ELF-1 (cell line): ENCODE results near the gene PPP1R37.

Experiments used
- DNase-seq: peaks from one replicate; pipeline ENCODE4 v3.0.0-alpha.2; 2016; ENCODE audit warnings: low read depth, low spot score

PPP1R37 gene

DNA sequence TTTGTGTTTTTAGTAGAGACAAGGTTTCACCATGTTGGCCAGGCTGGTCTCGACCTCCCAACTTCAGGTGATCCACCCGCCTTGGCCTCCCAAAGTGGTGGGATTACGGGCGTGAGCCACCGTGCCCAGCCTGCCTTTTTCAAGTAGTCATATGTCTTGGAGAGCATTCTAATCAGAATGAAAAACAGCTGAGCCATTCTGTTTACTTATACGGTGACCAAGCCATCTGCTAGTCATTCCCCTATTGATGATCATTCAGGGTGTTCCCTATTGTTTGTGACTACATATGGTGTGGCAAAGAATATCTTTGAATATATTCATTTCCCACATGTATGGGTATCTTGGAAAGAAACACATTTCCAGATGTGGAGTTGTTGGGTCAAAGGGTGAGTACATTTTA, 102.8 kb downstream of the PPP1R37 start:
- no peak for DNase-seq
